ENCODE data around the gene PTPRN2. TPM values are rescaled to one million over a fixed set of nuclear protein-coding genes. Genes with fewer than 3 reads are reported as not detected.

The PTPRN2 gene
- total RNA-seq, 1 donor from 2014 or later = 32.2 TPM

DNA sequence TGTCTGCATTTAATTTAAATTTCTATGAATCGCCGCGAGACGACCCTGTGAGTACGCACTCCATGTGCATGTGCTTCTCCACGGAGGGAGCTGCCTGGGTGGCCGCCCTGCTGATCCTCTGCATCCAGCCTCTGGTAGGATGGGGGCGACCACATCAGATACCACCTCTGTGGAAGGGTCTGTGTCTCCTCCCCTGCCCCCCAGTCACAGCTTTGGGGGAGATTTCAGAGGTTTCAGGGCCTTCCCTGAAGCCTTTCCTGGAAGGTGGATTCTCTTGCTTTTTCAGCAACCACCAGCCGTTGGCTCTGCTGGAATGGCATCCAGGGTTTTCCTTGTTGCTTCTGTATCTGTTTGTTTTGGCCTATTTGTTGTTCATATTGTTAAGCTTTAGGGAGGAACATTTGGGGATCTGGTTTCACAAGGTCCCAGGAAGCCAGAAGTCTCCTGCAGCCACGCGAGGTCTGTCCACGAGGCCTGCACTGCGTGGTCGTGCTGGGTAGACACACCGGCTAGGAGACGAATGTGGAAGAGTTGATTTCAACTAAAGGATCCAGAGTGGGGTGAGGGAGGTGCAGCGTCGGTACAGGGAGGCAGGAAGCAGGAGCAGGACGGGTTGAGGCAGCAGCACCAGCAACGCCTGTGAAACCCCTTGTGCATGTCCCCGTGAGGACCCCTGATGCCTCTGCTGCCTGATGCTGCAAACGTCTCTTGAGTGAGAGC is 329.1 kb downstream of the PTPRN2 start:
- H3K9me3 Mint-ChIP-seq = no peaks in the 10 kb centered on the region
- peak overlapping the region; percentile 55 for H3K27ac Mint-ChIP-seq (ENCODE audit: unreplicated experiment)
- no peak overlapping the region for H3K4me3 Mint-ChIP-seq
- DNase-seq (ENCODE audit: low read depth, low spot score) = no peak
- peaks cover 24% of the 10 kb centered on the region for H3K4me1 Mint-ChIP-seq
- no peaks in the 10 kb centered on the region for H3K36me3 Mint-ChIP-seq (ENCODE audit: low read depth)
- no peaks in the 10 kb centered on the region for H3K27me3 Mint-ChIP-seq (ENCODE audit: low read depth)
- TF ChIP-seq, protein P1, sequence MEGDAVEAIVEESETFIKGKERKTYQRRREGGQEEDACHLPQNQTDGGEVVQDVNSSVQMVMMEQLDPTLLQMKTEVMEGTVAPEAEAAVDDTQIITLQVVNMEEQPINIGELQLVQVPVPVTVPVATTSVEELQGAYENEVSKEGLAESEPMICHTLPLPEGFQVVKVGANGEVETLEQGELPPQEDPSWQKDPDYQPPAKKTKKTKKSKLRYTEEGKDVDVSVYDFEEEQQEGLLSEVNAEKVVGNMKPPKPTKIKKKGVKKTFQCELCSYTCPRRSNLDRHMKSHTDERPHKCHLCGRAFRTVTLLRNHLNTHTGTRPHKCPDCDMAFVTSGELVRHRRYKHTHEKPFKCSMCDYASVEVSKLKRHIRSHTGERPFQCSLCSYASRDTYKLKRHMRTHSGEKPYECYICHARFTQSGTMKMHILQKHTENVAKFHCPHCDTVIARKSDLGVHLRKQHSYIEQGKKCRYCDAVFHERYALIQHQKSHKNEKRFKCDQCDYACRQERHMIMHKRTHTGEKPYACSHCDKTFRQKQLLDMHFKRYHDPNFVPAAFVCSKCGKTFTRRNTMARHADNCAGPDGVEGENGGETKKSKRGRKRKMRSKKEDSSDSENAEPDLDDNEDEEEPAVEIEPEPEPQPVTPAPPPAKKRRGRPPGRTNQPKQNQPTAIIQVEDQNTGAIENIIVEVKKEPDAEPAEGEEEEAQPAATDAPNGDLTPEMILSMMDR (conservative IDR thresholded peaks at IDR 0.05) = no peak

- peak overlapping the region; percentile 55 for H3K27ac Mint-ChIP-seq (ENCODE audit: unreplicated experiment)
- no peak for DNase-seq (ENCODE audit: low read depth, low spot score)
- no peak overlapping the region for H3K4me3 Mint-ChIP-seq
- TF ChIP-seq, protein P1 (conservative IDR thresholded peaks at IDR 0.05) = no peak
- H3K4me1 Mint-ChIP-seq = peaks cover 24% of the 10 kb centered on the region
- H3K9me3 Mint-ChIP-seq = no peaks in the 10 kb centered on the region
- no peaks in the 10 kb centered on the region for H3K36me3 Mint-ChIP-seq (ENCODE audit: low read depth)
- H3K27me3 Mint-ChIP-seq (ENCODE audit: low read depth) = no peaks in the 10 kb centered on the region
Observed at GRCh38 chr7:158257516-158258410, 329.9 kb downstream of the PTPRN2 start.

DNA sequence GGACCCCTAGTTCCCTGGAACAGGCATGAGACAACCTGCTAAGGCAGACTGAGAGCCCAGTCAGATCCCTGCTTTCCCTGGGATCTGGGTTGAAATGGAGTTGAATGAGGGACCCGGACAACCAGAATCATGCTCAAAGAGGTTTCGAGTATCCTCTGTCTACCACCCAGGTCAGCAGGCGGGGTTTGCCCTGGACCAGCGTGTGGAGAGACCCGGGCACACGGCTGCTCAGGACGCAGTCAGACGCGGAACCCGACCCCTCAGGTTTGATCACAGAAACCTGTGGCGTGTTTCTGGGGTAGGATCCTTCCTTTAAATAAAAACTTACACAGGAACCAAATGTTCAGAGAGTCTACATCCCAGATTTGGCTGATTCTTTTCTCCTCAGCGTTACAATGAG is 330.6 kb downstream of the PTPRN2 start:
- Mint-ChIP-seq H3K36me3 (ENCODE audit: low read depth) (no peaks in the 10 kb centered on the region), H3K9me3 (no peaks in the 10 kb centered on the region), H3K4me3 (no peak overlapping the region), H3K27me3 (ENCODE audit: low read depth) (no peaks in the 10 kb centered on the region), H3K4me1 (peaks cover 24% of the 10 kb centered on the region), H3K27ac (ENCODE audit: unreplicated experiment) (no peak overlapping the region)
- DNase-seq (ENCODE audit: low read depth, low spot score) = no peak
- TF ChIP-seq, protein P1 (conservative IDR thresholded peaks at IDR 0.05) = no peak

DNA sequence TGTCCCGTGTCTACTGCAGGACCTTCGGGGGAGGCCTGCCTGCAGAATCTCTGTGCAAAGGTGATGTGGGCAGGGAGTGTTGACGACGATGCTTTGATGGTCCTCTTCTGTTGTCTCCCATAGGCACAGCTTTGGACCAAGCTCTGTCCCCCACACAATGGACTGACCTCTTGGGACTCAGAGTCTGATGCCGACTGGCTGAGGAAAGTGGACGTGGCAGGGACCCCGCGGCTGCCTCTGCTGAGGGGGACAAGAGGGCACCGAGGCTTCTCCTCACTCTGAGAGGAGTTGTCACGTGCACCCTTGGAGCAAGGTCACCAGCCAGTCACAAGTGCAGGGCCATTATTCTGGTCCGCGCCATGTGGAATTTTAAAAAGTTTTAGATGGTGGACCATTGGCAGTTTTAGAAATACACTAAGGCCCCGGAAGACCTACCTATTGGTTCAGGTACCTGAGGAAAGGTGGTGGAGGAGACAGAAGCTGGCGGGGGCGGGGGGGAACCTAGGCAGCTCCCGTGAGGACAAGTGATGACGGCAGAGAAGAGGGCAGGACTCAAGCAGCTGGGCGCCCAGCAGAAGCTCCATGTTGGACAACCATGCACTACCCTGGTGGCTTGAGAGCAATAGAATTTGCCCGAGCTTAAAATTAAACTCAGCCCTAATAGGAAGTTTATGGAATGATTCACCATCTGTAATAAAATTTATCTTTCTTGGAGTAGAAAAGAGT is 331.4 kb downstream of the PTPRN2 start:
- H3K4me1 Mint-ChIP-seq = peaks cover 24% of the 10 kb centered on the region
- DNase-seq (ENCODE audit: low read depth, low spot score) = no peak

DNA sequence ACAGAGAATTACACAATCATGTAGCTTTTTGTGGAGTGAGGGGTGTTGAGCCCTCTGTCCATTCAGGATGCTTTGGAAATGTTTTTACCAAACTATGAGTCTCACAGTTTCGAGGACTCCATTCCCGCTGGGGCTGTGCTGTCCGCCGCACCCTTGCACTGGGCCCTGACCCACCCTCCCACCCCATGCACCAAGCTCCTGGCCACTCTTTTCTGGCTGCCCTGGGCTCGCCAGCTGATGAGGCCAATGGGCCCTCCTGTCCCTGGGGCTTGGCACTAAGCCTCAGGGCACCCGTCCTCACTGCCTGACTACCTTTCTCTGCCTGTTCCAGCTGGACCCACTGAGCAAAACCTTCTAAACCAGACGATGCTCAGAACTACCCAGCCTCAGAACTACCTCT is 332.1 kb downstream of the PTPRN2 start:
- Mint-ChIP-seq H3K27ac (ENCODE audit: unreplicated experiment) (no peak overlapping the region), H3K9me3 (no peaks in the 10 kb centered on the region), H3K4me3 (no peak overlapping the region), H3K4me1 (peaks cover 19% of the 10 kb centered on the region), H3K27me3 (ENCODE audit: low read depth) (no peaks in the 10 kb centered on the region), H3K36me3 (ENCODE audit: low read depth) (no peaks in the 10 kb centered on the region)
- DNase-seq (ENCODE audit: low read depth, low spot score) = no peak
- TF ChIP-seq, protein P1 (conservative IDR thresholded peaks at IDR 0.05) = no peak

More for the DNA sequence above, 331.4 kb downstream of the PTPRN2 start:
- no peaks in the 10 kb centered on the region for H3K36me3 Mint-ChIP-seq (ENCODE audit: low read depth)
- H3K27me3 Mint-ChIP-seq (ENCODE audit: low read depth) = no peaks in the 10 kb centered on the region
- TF ChIP-seq, protein P1 (conservative IDR thresholded peaks at IDR 0.05) = no peak
- H3K4me3 Mint-ChIP-seq = no peak overlapping the region
- H3K9me3 Mint-ChIP-seq = no peaks in the 10 kb centered on the region
- H3K27ac Mint-ChIP-seq (ENCODE audit: unreplicated experiment) = no peak overlapping the region
